ENCODE data around the gene CXXC5.

CXXC5 gene

GRCh38 chr5:139651853-139652787 is 4.0 kb downstream of the CXXC5 start:
- DNase-seq, result peak; percentile 84

GRCh38 chr5:139652788-139653241 is 4.7 kb downstream of the CXXC5 start:
- no peak for DNase-seq

DNA sequence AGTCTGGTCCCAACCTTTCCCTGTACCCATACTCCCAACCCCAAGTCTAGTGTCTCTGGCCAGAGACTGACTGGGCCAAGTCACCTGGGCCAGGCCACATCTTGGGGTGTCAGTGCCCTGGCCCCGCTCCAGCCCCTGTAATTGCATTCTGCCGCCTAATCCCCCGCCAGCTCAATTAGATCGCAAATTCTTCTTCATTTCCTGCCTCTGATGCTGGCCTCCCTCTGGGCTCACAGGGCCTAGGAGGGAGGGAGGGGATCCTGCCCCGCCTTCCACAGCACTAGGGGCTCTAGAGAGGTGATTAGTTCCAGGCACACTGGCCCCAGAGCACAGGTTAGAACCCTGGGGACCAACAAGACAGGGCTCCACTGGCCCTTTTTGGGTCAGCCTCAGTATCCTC is 5.5 kb downstream of the CXXC5 start:
- no peak for DNase-seq

DNA sequence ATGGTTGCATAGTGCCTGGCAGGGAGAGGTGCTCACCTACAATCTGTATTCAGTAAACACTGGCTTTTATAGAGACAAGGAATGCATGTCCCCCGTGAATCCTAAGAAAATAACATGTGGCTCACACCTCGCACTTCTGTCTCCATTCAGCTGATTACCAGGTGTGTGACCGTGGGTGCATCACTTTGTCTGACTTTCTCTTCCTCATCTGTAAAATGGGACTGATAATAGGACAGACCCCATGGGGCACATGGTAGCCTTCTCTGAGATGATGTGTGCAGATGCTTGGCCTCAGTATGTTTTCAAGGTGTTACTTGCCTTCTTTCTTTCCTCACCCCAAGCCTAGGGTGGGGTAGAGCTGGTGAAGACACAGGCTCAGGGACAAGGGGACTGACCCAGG is 6.3 kb downstream of the CXXC5 start:
- DNase-seq, result no peak

GRCh38 chr5:139654871-139655491 is 6.8 kb downstream of the CXXC5 start:
- DNase-seq, result no peak

GRCh38 chr5:139655727-139656271 is 7.7 kb downstream of the CXXC5 start:
- DNase-seq, result no peak

DNA sequence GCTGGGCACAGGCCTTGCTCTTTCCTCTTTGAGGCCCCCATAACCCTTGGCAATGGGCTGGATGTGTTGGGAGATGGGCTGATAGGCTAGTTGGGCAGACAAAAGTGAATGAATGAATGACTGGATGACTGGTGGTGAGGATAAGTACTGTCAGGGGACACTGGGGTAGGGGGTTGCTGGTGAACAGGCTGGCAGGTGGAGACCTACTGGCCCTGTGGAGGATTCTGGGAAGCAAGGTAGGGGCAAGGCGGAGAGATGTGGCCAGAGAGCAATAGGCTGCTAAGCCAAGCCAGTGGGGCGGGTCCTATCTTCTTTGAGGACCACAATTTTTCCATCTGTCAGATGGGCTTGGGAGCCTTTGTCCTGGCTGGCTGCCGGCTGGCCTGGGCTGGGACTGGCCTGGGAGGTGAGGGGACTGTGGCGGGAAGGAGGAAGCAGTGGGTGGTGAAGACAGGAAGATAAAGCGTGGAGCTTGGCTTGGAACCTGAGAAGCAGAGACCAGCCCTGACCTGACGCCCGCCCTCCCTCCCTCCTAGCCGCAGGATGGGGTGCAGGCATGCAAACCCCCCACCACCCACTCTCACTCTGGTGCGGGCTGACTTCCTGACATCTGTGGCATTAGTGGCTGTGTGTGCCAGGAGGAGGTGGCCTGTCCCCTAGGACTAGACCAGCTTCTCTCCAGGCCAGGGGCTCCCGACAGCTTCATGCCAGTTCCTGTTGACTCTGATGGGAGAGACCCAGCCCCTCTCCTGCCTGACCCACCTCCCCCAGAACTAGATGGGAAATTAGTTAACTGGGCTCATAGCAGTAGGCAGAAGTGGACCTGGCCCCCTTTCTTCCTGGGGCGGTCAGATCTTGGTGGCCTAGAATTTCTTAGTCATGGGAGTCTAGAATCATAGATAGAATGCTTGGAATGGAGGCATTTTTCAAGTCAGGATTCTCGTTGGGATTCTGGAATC is 9.5 kb downstream of the CXXC5 start:
- DNase-seq, result no peak

GRCh38 chr5:139658501-139658927 is 10.4 kb downstream of the CXXC5 start:
- DNase-seq, result no peak

GRCh38 chr5:139658928-139659667 is 10.9 kb downstream of the CXXC5 start:
- DNase-seq, result peak; percentile 77

DNA sequence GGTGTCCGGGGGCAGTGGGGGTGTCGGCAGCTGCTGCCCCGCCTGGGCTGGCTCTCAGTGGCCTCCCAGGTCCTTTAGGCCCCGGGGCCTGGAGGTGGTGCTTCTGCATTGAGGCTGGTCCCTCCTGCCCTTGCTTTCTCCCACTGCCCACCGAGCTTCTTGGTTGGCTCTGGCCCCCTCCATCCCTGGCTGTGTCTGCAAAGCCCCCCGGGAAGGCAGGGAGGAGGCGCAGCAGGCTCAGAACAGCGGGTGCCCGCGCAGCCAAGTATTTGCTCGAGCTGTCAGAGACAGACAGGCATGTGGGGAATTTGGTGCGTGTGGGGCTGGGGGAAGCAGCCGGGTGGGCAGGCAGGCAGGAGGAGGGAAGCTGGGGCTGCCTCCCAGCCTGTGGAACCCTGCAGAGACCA is 11.5 kb downstream of the CXXC5 start:
- peak; percentile 55 for DNase-seq

DNA sequence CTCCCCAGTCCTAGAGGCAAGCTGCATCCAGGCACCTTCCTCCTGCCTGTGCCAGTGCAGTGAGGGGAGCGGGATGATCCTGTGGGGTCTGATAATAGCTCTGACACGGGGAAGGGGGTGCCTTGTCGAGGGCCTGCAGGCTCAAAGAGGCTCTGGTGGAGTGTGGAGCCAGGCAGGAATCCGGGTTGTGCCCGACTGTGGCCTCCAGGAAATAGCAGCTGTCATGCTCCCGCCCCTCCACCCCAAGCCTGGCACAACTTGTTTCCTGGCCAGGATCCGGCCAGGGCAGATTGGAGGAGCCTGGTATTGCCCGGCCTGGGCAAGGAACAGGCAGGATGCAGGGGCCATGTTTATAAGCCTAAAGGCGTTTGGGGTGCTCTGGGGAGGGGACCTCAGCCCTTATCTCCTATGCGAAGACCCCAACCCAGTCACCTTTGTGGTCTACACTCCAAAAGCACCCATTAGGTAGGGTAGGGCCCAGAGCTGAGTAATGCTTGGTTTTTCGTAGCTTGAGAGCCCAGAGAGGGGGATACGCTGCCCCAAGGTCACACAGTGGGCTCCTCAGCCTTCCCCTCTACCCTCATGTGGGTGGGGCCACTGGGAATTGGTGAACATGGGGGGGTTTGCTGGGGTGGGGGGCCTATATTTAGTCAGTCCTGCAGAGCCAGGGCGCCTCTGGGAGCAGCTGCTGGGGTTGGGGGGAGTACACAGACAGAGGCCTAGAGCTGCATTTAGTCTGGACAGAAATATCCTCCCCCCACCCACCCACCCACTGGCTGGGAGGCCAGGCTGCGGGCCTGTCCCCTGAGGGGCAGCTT is 12.2 kb downstream of the CXXC5 start:
- peak; percentile 89 for DNase-seq

- DNase-seq, result peak; percentile 95
These were observed 13.0 kb downstream of the CXXC5 start for GRCh38 chr5:139660923-139661814.

GRCh38 chr5:139662617-139663016 is 14.5 kb downstream of the CXXC5 start:
- no peak for DNase-seq

DNA sequence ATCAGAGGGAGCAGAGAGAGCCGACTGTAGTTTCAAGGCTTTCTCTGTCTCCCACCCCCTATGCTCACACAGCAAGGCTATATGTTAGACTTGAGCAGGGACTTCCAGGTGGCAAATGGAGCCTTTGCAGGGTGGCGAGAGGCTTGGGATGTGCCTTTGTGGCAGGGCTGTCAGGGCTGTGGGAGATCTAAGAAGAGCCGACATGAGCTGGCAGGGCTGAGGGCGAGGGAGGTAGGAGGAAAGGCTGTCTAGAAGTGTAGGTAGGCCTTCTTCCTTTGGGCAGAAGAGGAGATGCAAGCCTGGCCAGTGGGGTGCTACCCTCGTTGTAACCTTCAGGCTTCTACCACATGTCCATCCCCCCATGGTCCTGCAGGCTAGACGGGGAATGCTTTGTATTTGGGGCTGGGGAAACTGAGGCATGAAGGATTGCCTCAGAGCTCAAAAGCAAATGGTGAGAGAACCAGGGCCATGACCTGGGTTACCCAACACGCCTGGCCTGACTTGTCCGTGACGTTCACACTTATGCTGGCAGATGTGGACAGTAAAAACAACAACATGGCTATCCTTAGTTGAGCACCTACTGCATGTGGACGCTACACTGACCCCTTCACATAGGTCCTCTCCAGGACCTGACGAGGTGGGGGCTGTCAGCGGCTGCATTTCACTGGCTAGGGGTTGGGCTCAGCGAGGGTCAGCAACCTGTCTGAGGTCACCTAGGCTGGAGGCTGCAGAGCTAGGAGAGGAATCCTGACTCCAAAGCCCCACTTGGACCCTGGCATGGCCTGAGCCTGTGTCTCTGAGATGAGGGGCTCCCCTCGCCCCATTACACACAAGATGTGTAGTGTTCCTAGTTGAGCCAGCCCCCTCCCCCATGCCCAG is 15.3 kb downstream of the CXXC5 start:
- DNase-seq, result no peak

- DNase-seq, result no peak
These were observed 16.0 kb downstream of the CXXC5 start for GRCh38 chr5:139664086-139664693.

DNA sequence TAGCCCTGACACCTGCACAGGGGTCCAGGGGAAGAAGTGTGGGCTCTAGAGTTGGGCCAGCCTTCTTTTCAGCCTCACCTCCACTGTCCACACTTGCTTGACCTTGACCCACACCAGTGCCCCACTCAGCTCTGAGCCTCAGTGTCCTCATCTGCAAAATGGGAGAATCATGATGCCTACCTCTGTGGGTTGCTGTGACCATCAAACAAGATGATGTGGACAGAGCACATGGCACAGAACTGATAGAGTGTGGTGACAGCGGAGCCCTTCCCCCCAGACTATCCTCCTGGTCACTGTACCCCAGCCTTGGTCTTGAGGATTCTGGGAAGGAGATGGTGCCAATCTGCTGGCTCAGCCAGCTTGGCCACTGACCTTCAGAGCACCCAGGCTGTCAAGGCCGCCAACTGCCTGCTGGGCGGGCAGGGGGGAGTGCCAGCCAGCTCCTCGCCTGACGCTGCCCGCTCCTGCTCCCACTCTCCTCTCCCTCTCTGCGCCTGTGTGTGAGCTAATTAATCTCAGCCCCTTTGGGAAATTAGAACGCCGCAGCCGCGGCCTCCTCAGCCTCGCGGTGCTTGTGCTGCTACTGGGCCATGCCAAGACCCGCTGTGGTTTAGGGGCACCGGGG is 16.7 kb downstream of the CXXC5 start:
- DNase-seq, result no peak

DNA sequence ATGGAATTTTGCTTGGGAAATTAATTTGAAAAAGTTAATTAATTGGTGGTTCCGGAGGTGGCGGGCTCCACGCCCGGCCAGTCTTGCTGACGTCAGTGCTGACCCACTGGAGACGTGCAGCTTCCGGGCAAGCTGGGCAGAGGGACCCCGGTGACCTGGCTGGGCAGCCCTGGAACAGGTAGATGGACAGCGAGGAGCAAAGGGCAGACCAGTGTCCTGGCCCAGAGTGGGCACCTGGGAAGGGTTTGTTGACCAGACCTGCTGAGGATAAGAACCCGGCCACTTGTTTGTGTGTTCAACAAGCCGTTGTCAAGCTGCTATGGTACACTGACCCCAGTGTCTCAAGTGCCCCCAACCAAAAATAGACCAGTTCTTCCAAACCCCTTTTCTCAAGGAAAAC is 17.5 kb downstream of the CXXC5 start:
- no peak for DNase-seq

DNA sequence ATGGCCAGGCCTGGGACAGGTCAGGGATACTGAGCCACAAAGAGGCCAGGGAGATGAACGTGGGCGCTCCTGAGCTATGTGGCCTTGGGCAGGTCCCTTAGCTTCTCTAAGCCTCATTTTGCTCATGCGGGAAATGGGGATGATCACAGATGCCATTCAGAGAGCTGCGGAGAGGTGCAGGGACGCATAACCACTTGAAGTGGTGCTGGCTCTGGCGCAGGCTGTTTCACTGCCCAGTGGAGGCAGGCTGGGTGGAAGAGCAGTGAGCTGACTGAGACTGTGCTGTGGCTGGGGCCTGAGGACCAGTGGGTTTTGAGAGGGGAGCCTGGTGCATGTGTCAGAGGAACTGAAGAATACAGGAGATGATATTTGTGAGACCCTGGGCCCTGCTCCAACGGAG is 18.4 kb downstream of the CXXC5 start:
- DNase-seq, result no peak

Measured in NCI-H226 (cell line).